HUES48 (cell line): ENCODE data around the gene MARCOL.

ENCODE experiments used
- H3K27ac ChIP-seq: one replicate; pipeline ENCODE4 v1.7.0; 2013; ENCODE audit warnings: low read depth, low read length, inconsistent platforms
- H3K27me3 ChIP-seq: 2 replicates; pipeline ENCODE4 v1.6.1; 2013; ENCODE audit warnings: mild to moderate bottlenecking, low read length; ENCODE audit not compliant: control insufficient read depth, insufficient read depth
- H3K36me3 ChIP-seq: 2 replicates; pipeline ENCODE4 v1.6.1; 2013; ENCODE audit warnings: low read length; ENCODE audit not compliant: control insufficient read depth, insufficient read depth
- H3K4me1 ChIP-seq: 2 replicates; pipeline ENCODE4 v1.6.1; 2013; ENCODE audit warnings: mild to moderate bottlenecking, low read length; ENCODE audit not compliant: control insufficient read depth, insufficient read depth
- H3K4me3 ChIP-seq: 2 replicates; pipeline ENCODE4 v1.5.1; 2013; ENCODE audit warnings: mild to moderate bottlenecking, low read depth, low read length
- H3K9ac ChIP-seq: 2 replicates; pipeline ENCODE4 v1.6.1; 2013; ENCODE audit warnings: mild to moderate bottlenecking, low read depth, low read length, moderate library complexity
- H3K9me3 ChIP-seq: 2 replicates; pipeline ENCODE4 v1.6.1; 2013; ENCODE audit warnings: low read length; ENCODE audit not compliant: control insufficient read depth, insufficient read depth

The MARCOL gene

DNA sequence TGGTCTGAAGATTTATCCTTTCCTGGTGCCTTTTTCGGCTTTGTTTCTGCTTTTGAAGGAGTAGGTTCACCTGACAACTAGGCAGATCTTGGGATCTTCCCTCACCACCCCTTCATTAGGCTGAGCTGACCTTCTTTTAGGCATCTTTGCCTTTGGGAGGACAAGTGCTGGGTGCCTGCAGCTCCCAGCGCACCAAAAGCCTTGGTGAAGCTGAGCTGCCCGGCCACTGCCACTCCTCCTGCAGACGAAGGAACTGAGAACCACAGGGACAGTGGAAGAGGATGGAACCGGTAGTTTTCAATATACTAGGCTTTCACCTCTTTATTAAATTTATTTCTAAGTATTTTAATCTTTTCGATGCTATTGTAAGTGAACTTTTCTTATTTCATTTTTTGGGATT is 16.8 kb upstream of the MARCOL start:
- H3K4me3 ChIP-seq = no peak overlapping the region
- H3K9me3 ChIP-seq = no peaks in the 10 kb centered on the region
- no peaks in the 10 kb centered on the region for H3K36me3 ChIP-seq
- H3K27me3 ChIP-seq = no peaks in the 10 kb centered on the region
- H3K9ac ChIP-seq = no peak overlapping the region
- no peak overlapping the region for H3K27ac ChIP-seq
- no peaks in the 10 kb centered on the region for H3K4me1 ChIP-seq

DNA sequence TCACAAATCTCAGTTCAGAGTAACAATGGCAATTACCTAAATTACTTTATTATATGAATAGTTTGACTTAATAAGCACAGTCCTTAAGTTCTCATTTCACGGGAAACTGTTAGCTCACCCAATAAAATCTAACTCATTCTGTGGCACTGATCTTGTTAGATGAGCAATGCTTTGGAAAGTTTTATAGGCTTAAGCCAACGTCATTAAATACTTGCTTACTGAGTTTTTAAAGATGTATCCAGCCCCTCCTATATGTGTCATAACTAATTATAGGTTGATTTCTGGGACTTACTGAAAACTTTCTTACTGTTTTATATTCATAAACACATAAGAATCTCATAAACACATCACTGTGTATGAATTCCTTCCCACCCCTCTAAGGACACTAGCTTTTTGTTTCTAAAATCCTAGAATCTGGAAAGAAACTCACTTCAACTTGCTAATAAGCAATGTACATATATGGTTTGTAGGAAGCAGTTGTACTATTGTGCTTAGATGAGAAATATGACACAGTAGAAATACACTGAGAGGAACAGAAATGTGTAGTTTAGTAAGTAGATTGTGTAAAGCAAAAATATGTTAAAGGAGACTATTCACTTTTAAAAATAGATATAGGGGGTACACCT is 14.1 kb upstream of the MARCOL start:
- H3K27ac ChIP-seq = no peak overlapping the region
- H3K9ac ChIP-seq = no peak overlapping the region
- H3K4me3 ChIP-seq = no peak overlapping the region

DNA sequence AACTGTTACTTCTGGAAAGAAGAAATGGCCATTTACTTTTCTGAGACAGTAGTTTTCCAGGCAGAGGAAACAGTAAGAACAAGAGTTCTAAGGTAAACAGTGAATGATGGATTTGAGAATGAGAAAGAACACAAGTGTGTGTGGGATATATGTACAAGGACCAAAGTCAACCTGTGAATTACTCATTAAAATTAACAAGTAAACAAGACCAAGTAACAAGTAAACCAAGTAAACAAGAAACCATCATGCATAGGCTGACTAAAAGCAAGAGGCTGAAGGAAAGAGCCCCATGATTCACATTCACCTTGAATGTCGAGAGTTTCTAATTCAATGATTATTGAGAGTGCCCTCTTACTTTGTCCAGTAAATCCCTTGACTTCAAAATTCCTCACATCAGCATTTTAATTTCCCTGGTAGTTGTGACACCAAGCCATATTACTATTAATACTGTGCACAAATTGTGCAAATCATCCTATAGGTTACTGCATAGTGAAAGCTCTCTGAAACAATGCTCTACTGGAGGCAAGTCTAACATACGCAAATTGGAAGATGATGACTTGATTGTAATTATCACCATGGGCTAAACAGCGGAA is 9.8 kb upstream of the MARCOL start:
- no peaks in the 10 kb centered on the region for H3K4me1 ChIP-seq
- H3K27ac ChIP-seq = no peak overlapping the region
- no peaks in the 10 kb centered on the region for H3K9me3 ChIP-seq
- H3K9ac ChIP-seq = no peak overlapping the region
- no peaks in the 10 kb centered on the region for H3K36me3 ChIP-seq
- H3K4me3 ChIP-seq = no peak overlapping the region
- H3K27me3 ChIP-seq = no peaks in the 10 kb centered on the region

More for the DNA sequence above, 14.1 kb upstream of the MARCOL start:
- H3K4me1 ChIP-seq = no peaks in the 10 kb centered on the region
- no peaks in the 10 kb centered on the region for H3K27me3 ChIP-seq
- no peaks in the 10 kb centered on the region for H3K36me3 ChIP-seq
- no peaks in the 10 kb centered on the region for H3K9me3 ChIP-seq

DNA sequence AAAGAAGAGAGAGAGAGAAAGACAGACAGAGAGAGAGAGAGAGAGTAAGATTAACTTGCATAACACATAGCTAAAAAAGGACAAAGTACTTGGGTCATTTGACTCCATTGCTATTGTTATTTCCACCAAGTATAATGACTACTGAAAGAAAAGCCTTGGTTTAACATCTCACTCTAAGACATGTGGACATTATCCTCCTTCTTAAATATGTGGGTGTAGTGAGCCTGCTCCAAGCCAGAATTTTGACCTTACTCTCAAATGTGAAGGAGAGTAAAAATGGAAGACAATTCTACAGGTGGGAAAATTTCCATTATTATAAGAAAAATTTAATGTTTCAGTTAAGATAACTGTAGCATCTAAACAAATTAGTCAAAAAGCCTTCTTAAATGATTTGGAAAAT is 8.5 kb upstream of the MARCOL start:
- no peaks in the 10 kb centered on the region for H3K27me3 ChIP-seq
- no peak overlapping the region for H3K9ac ChIP-seq
- H3K4me1 ChIP-seq = no peaks in the 10 kb centered on the region
- H3K9me3 ChIP-seq = no peaks in the 10 kb centered on the region
- no peak overlapping the region for H3K4me3 ChIP-seq
- no peak overlapping the region for H3K27ac ChIP-seq
- H3K36me3 ChIP-seq = no peaks in the 10 kb centered on the region

DNA sequence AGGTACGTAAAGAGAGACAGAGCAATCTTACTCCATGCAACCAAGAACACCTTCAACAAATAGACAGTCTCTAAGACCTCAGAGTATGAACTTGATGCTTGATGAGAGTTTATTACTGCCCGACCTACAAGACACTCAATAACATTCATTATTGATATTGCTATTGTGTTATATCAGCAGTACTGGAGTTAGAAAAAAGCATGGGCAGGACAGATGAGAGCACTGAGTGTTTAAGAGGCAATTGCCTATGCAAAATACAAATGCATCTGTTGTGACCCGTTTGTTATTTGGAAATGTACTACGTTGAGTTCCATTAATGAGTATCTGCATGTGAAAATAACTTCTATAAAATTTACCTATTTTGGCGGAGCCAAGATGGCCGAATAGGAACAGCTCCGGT is 8.1 kb upstream of the MARCOL start:
- no peak overlapping the region for H3K9ac ChIP-seq
- no peak overlapping the region for H3K27ac ChIP-seq
- no peaks in the 10 kb centered on the region for H3K27me3 ChIP-seq
- H3K4me1 ChIP-seq = no peaks in the 10 kb centered on the region
- H3K4me3 ChIP-seq = no peak overlapping the region
- H3K9me3 ChIP-seq = no peaks in the 10 kb centered on the region
- no peaks in the 10 kb centered on the region for H3K36me3 ChIP-seq

DNA sequence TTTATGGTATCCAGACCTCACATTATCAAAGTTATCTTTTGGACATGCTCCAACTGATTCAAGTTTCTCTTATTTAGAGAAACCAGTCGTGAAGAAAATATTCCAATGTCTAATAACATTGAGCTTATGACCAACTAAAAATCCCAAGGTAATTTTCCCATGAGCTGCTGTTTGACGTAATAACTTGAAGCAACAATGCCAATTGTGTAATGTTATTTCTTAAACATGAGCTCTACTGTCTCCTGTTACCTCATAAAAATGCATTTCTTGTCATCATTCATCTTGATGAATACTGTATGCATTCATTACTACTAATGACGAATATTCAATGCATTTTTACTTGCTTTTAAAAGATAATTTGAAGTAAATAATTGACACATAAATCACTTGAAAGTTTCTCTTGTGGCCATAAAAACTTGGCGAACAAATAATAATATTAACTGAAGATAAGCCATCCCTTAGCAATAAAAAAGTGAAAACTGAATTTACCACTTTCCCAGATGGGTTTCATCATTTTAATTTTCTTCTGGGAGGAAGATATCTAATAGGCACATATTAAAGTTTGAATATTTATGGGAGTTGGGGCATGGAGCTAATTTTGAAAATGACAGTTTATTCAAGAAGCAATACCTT is 424 bp upstream of the MARCOL start:
- Histone ChIP-seq H3K9me3 (no peaks in the 10 kb centered on the region), H3K36me3 (no peaks in the 10 kb centered on the region), H3K27ac (no peak overlapping the region), H3K4me3 (no peak overlapping the region), H3K9ac (no peak overlapping the region), H3K27me3 (no peaks in the 10 kb centered on the region), H3K4me1 (no peaks in the 10 kb centered on the region)

DNA sequence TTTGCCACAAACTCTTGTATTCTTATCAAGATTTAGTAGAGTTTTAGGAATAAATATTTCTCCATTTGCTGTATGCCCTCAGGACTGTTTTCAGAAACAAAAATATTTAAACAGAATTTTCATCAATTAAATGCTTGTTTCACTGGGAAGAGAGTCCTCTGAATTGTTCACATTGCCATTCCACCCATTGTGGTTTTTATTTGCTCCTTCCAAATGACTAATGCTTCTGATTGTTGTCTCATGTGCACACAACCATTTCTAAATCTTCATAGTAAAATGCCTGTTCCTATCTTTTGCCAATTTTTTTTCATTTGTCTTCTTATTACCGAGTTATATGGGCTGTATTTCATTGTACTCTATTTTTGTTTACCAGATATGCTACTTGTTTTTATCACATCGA is 10.6 kb downstream of the MARCOL start:
- H3K27ac ChIP-seq = no peak overlapping the region
- H3K4me3 ChIP-seq = no peak overlapping the region
- no peaks in the 10 kb centered on the region for H3K4me1 ChIP-seq
- no peak overlapping the region for H3K9ac ChIP-seq
- H3K27me3 ChIP-seq = no peaks in the 10 kb centered on the region
- H3K9me3 ChIP-seq = no peaks in the 10 kb centered on the region
- no peaks in the 10 kb centered on the region for H3K36me3 ChIP-seq

DNA sequence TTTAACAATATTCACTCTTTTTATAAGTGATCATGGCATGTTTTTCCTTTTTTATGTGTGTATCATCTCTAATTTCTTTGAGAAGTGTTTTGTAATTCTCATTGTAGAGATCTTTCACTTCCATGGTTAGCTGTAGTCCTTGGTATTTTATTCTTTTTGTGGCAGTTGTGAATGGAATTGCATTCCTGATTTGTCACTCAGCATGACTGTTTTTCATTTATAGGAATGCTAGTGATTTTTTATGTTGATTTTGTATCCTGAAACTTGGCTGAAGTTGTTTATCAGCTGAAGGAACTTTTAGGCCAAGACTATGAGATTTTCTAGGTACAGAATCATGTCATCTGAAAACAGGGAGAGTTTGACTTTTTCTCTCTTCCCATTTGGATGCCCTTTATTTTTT is 17.1 kb downstream of the MARCOL start:
- H3K4me1 ChIP-seq = no peaks in the 10 kb centered on the region
- H3K27ac ChIP-seq = no peak overlapping the region
- H3K9ac ChIP-seq = no peak overlapping the region
- no peaks in the 10 kb centered on the region for H3K9me3 ChIP-seq
- H3K36me3 ChIP-seq = no peaks in the 10 kb centered on the region
- no peaks in the 10 kb centered on the region for H3K27me3 ChIP-seq
- no peak overlapping the region for H3K4me3 ChIP-seq

DNA sequence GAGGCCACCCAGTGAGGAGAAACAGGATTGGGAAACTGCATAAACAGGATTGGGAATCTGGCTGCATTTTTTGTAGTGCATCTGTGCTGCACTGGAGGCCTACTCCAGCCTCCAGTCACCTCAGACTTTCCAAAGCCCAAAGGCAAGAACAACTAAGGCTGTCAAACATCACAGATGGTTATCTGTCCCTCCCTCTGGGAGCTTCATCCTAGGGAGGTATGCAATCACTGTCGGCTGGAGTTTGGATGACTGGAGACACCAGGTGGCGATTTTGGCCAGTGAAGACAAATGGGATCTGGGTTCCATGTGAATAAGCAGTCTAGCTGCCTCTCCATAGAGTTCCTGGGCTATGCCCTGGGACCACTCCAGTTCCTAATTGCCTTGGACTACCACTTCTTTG is 21.0 kb downstream of the MARCOL start:
- H3K27me3 ChIP-seq = no peaks in the 10 kb centered on the region
- no peak overlapping the region for H3K27ac ChIP-seq
- H3K36me3 ChIP-seq = no peaks in the 10 kb centered on the region
- no peak overlapping the region for H3K4me3 ChIP-seq
- no peak overlapping the region for H3K9ac ChIP-seq
- no peaks in the 10 kb centered on the region for H3K4me1 ChIP-seq
- no peaks in the 10 kb centered on the region for H3K9me3 ChIP-seq

DNA sequence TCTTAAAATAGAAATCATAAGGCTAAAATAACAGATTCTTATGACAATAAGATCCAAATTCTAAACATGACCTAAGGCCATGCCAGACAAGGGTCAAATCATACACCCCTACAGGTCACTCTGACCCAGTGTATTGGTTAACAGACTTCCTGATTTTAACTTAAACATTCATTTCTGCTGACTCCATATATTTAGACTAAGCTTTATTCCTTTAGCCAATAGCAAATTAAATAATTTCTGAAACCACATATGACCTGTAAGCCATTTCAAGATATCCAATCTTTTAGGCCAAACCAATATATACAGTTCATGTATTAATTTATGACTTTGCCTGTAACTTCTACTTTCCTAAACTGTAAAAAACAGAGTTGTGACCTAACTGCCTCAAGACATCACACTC is 22.9 kb downstream of the MARCOL start:
- no peaks in the 10 kb centered on the region for H3K4me1 ChIP-seq
- no peak overlapping the region for H3K27ac ChIP-seq
- no peaks in the 10 kb centered on the region for H3K27me3 ChIP-seq
- H3K36me3 ChIP-seq = no peaks in the 10 kb centered on the region
- H3K9me3 ChIP-seq = no peaks in the 10 kb centered on the region
- no peak overlapping the region for H3K9ac ChIP-seq
- no peak overlapping the region for H3K4me3 ChIP-seq

DNA sequence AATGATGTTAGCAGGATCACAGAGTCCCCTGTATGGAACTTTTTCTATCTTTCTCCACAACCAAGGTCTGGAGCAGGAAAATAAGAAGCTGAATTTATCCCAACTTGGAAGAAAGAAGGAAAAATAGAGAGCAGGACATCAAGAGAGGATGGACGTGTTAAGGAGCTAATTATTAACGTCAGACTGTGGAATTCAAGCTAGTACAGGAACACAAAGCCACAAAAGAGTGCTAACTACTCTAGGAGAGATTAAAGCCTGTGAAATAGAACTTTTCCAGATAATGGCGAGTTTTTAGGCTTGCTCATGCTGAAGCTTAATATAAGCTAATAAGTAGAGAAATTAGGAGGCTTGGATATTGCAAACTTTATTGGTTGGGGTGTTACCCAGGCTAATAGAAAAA is 29.6 kb downstream of the MARCOL start:
- Histone ChIP-seq H3K4me1 (no peaks in the 10 kb centered on the region), H3K9me3 (no peaks in the 10 kb centered on the region), H3K4me3 (no peak overlapping the region), H3K27me3 (no peaks in the 10 kb centered on the region), H3K27ac (no peak overlapping the region), H3K36me3 (no peaks in the 10 kb centered on the region), H3K9ac (no peak overlapping the region)
